ENCODE results near the gene SORCS2. TPM values are rescaled to one million over a fixed set of nuclear protein-coding genes. Genes with fewer than 3 reads are reported as not detected.

Gene SORCS2
- total RNA-seq, 1 experiment from 2014 or later, result 4.1 TPM

DNA sequence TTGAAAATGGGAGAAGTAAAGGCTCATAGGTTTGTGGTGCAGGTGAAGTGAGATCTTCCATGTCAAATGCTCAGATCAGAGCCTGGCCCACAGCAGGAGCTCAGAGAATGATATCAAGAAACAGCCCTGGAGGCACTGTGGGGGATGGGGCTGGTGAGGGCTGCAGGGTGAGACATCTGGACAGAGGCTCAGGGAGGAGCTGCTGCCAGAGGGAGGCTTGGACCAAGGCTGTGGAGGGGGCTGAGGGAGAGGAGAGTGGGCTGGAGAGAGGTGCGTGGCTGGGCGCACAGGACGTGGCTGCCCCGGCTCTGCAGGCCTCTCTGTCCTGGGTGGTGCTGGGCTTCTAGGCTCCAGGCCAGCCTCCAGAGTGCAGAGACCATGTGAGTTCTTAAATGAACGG lies 5.6 kb downstream of the SORCS2 start:
- DNase-seq, result no peak
- H3K4me2 ChIP-seq (ENCODE audit: low read length), result no peak overlapping the region
- peaks cover 60% of the 10 kb centered on the region for H3K4me1 ChIP-seq (ENCODE audit: insufficient read depth, low read length)
- no peaks in the 10 kb centered on the region for H4K20me1 ChIP-seq (ENCODE audit: low read length)
- TF ChIP-seq, protein P1, sequence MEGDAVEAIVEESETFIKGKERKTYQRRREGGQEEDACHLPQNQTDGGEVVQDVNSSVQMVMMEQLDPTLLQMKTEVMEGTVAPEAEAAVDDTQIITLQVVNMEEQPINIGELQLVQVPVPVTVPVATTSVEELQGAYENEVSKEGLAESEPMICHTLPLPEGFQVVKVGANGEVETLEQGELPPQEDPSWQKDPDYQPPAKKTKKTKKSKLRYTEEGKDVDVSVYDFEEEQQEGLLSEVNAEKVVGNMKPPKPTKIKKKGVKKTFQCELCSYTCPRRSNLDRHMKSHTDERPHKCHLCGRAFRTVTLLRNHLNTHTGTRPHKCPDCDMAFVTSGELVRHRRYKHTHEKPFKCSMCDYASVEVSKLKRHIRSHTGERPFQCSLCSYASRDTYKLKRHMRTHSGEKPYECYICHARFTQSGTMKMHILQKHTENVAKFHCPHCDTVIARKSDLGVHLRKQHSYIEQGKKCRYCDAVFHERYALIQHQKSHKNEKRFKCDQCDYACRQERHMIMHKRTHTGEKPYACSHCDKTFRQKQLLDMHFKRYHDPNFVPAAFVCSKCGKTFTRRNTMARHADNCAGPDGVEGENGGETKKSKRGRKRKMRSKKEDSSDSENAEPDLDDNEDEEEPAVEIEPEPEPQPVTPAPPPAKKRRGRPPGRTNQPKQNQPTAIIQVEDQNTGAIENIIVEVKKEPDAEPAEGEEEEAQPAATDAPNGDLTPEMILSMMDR (conservative IDR thresholded peaks at IDR 0.05; ENCODE audit: low read depth, low read length), result no peak
- no peak for TF ChIP-seq EZH2 (IDR thresholded peaks at IDR 0.05; ENCODE audit: low read length, unreplicated experiment)
- no peak for TF ChIP-seq EZH2phosphoT487 (IDR thresholded peaks at IDR 0.05; ENCODE audit: borderline replicate concordance, low read length)
- H3K79me2 ChIP-seq (ENCODE audit: low read length), result peaks cover 60% of the 10 kb centered on the region
- no peak overlapping the region for H3K4me3 ChIP-seq (ENCODE audit: low read length)
- intact Hi-C loops (cut with micrococcal nuclease), result no loop called here
- ChIA-PET POLR2A (ENCODE audit: unreplicated experiment) (no interaction called here), CTCF (no interaction called here)
- H3K9ac ChIP-seq (ENCODE audit: low read length), result no peak overlapping the region
- H3K27ac ChIP-seq (ENCODE audit: low read length), result no peak overlapping the region
- H3K9me3 ChIP-seq (ENCODE audit: low read length), result no peaks in the 10 kb centered on the region
- H3F3A ChIP-seq (ENCODE audit: low read length, unreplicated experiment), result no peaks in the 10 kb centered on the region
- no peak overlapping the region for H2AFZ ChIP-seq (ENCODE audit: low read length)
- BruUV-seq (replicated peaks), result no TSS peak
- no peak for ATAC-seq
- H3K9me2 ChIP-seq (replicated peaks; ENCODE audit: low read length), result no peaks in the 10 kb centered on the region
- no peaks in the 10 kb centered on the region for H3K36me3 ChIP-seq (ENCODE audit: low read depth, low read length)
- H3K27me3 ChIP-seq (ENCODE audit: low read length), result no peaks in the 10 kb centered on the region

DNA sequence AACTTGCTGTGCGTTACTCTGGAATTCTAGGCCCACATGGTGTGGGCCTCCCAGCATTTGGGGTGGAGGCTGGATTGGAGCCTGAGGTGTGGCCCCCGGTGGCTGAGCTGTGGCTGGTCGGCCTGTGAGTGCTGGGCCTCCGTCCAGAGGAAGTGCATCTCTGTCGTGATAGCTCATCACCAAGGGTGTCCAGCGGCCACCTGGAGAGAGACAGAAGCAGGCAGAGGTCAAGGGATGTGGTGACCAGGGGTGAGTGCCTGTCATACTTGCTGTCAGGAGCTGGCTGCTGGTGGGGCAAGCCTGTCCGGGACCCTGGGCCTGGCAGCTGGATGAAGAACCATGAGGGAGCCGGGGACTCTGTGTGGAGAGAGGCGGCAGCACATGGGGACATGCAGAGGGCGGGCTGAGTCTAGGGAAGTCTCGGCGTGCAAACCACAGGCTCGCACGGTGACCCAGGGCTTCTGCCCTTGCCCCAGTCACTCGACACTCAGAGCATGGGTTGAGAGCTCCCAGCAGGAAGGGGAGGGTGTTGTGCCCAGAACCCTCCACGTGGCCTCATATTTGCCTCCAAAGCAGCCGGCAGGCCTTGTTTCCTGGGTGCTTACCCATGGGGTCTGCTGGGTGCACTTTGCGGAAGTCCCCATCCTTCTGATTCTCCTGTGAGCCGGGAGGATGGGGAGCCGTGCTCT lies 6.2 kb downstream of the SORCS2 start:
- peaks cover 56% of the 10 kb centered on the region for H3K79me2 ChIP-seq (ENCODE audit: low read length)
- ChIA-PET CTCF (no interaction called here), POLR2A (ENCODE audit: unreplicated experiment) (no interaction called here)
- no peaks in the 10 kb centered on the region for H3K9me3 ChIP-seq (ENCODE audit: low read length)
- H3K27me3 ChIP-seq (ENCODE audit: low read length), result no peaks in the 10 kb centered on the region
- H2AFZ ChIP-seq (ENCODE audit: low read length), result no peak overlapping the region
- no TSS peak for BruUV-seq (replicated peaks)
- H3K36me3 ChIP-seq (ENCODE audit: low read depth, low read length), result no peaks in the 10 kb centered on the region
- no peaks in the 10 kb centered on the region for H4K20me1 ChIP-seq (ENCODE audit: low read length)
- ATAC-seq (no peak), DNase-seq (no peak)
- H3K9ac ChIP-seq (ENCODE audit: low read length), result no peak overlapping the region
- H3K4me1 ChIP-seq (ENCODE audit: insufficient read depth, low read length), result peaks cover 55% of the 10 kb centered on the region
- H3F3A ChIP-seq (ENCODE audit: low read length, unreplicated experiment), result no peaks in the 10 kb centered on the region
- no peak overlapping the region for H3K4me3 ChIP-seq (ENCODE audit: low read length)
- no peak for TF ChIP-seq EZH2phosphoT487 (IDR thresholded peaks at IDR 0.05; ENCODE audit: borderline replicate concordance, low read length)
- TF ChIP-seq EZH2 (IDR thresholded peaks at IDR 0.05; ENCODE audit: low read length, unreplicated experiment), result no peak
- TF ChIP-seq, protein P1 (conservative IDR thresholded peaks at IDR 0.05; ENCODE audit: low read depth, low read length), result no peak
- H3K27ac ChIP-seq (ENCODE audit: low read length), result no peak overlapping the region
- no peaks in the 10 kb centered on the region for H3K9me2 ChIP-seq (replicated peaks; ENCODE audit: low read length)
- no peak overlapping the region for H3K4me2 ChIP-seq (ENCODE audit: low read length)
- intact Hi-C loops (cut with micrococcal nuclease), result no loop called here

DNA sequence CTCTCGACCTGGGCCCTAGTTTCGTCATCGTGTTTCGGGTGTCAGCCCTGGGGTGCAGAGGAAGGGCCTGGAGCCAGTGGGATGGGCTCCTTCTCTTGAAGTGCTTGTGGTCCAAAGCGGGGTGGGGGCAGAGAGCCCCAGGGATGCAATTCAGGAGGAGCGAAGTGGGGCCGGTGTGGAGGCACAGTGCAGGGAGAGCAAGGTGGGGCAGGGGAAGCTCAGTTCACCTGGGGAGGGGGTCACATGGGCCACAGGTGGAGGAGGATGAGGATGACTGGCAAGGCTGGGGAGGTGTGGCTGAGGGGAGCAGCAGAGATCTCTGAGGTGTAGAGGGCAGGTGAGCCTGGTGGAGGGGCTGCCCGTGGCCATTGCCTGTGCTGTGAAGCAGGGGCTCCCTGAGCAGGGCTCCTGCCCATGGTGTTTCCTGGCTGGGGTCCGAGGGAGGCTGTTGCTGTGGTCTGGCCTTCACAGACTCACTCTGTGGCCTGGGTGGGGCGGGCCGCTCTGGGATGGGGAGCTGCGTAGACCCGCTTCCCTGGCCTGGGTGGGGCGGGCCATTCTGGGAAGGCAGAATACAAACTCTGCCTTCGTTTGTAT lies 6.9 kb downstream of the SORCS2 start:
- Histone ChIP-seq H3K79me2 (ENCODE audit: low read length) (peaks cover 56% of the 10 kb centered on the region), H4K20me1 (ENCODE audit: low read length) (no peaks in the 10 kb centered on the region), H3K4me2 (ENCODE audit: low read length) (no peak overlapping the region), H2AFZ (ENCODE audit: low read length) (no peak overlapping the region), H3K4me3 (ENCODE audit: low read length) (no peak overlapping the region), H3K9me2 (replicated peaks; ENCODE audit: low read length) (no peaks in the 10 kb centered on the region), H3K4me1 (ENCODE audit: insufficient read depth, low read length) (peaks cover 49% of the 10 kb centered on the region), H3K36me3 (ENCODE audit: low read depth, low read length) (no peaks in the 10 kb centered on the region), H3F3A (ENCODE audit: low read length, unreplicated experiment) (no peaks in the 10 kb centered on the region), H3K9ac (ENCODE audit: low read length) (no peak overlapping the region), H3K9me3 (ENCODE audit: low read length) (no peaks in the 10 kb centered on the region), H3K27ac (ENCODE audit: low read length) (no peak overlapping the region), H3K27me3 (ENCODE audit: low read length) (no peaks in the 10 kb centered on the region)
- no peak for DNase-seq
- no TSS peak for BruUV-seq (replicated peaks)
- intact Hi-C loops (cut with micrococcal nuclease), result no loop called here
- no peak for ATAC-seq
- CTCF ChIA-PET, result no interaction called here
- TF ChIP-seq EZH2 (IDR thresholded peaks at IDR 0.05; ENCODE audit: low read length, unreplicated experiment) (no peak), EZH2phosphoT487 (IDR thresholded peaks at IDR 0.05; ENCODE audit: borderline replicate concordance, low read length) (no peak)
- TF ChIP-seq, protein P1 (conservative IDR thresholded peaks at IDR 0.05; ENCODE audit: low read depth, low read length), result no peak
- POLR2A ChIA-PET (ENCODE audit: unreplicated experiment), result no interaction called here

Data from PC-3 (cell line).